GM19193 (cell line): ENCODE data around the gene PLEKHB1.

Experiments used
- POLR2A ChIP-seq: IDR thresholded peaks from 4 replicates; pipeline ENCODE4 v1.6.1; 2011; ENCODE audit not compliant: insufficient read depth, insufficient read length; ENCODE audit errors: extremely low read depth

PLEKHB1 gene

DNA sequence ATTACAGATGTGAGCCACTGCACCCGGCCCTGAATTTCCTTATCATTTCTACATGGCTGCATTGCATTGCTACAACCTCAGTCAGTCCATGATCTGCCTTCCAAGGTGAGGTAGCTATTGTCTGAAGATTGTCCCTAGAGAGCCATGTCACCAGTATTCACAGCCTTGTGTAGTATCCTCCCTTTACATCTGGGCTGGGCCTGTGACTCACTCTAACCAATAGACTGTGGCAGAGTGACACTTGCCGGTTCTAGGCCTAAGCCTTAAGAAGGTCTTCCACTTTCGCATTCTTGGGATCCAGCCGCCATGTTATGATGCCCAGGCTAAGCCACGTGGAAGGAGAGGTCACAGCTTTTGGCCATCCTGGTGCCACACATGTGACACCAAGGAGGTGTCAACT, 10.1 kb upstream of the PLEKHB1 start:
- no peak for TF ChIP-seq POLR2A

DNA sequence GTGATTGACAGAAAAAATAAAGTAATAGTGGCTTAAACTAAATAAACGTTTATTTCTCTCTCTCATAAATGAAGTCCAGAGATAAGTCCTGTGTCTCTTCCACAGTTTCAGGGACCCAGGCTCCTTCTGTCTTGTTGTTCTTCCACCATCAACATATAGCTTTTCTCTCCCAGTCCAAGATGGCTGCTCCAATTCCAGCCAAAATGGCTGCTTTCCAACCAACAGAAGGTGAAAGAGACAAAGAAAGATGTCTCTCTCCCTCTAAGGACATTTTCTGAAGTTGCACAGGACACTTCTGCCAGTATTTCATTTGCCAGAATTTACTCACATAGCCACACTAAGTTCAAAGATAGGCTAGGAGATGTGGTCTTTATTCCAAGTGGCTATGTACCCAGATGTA, 9.4 kb upstream of the PLEKHB1 start:
- TF ChIP-seq POLR2A = no peak

DNA sequence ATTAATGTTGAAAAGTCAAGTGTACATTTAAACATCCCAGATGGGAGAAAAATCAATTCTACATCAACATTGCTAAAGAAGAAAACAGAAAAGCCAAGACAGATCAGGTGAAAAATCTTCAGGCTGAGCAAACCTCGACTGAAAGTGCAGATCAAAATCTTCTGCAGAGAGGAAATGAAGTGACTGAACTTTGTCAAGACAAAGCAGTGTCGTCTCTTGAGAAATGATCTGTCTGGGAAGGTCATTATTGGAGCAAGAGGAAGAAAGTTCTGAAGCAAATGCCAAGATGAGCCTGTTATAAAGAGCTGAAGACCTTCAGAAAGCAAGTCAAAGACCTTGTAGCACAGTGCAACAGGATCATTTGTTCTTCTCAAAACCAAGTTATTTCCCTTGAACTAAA, 5.8 kb upstream of the PLEKHB1 start:
- no peak for TF ChIP-seq POLR2A

DNA sequence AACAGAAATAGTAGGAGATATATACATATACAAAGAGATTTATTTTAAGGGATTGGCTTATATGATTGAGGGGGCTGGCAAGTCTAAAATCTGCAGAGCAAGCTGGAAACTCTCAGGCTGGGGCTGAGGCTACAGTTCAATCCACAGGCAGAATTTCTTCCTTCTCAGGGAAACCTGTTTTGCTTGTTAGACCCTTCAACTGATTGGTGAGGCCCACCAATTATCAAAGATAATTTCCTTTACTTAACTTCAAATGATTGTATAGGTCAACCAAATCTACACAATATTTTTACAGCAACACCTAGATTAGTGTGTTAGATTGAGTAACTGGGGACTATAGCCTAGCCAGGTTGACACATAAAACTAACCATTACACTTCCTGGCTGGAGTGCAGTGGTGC, 4.7 kb upstream of the PLEKHB1 start:
- TF ChIP-seq POLR2A = no peak

DNA sequence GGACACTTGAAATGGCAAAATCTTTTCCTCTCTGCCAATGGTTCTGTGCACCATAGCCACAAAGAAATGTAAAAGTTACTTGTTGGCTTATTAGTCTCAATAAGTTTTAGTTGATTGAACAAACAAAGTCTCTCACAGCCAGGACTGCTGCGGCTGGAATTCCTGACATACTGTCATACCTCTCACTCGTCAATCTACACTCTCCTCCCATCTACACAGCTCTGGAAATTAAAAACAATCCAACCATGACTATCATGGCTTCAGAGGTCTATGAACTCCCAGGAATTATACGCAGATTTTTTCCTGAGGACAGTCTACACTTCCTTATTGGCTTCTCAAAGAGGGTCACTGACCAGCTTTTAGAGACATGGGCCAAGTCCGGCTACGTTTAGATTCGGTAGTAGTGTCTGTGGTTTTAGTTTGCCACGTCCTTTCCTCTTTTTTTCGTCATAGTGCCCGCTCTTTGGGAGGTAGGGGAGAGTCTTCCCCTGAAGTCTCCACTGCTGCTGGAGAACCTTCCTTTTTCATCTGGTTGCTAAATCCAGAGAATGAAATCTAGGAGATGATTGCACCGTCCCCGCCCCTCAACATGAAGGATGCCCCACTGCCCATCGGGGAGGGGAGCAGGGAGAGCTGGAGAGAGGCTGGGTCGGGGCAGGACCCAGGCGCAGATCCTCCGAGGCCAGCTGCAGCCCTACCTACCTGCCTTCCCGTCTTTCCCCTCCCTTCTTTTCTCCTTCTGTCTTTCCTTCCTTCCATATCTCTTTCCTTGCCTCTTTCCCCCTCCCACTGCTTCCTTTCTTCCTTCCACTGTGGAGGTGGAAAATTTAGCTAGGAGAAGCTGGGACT, 1.0 kb upstream of the PLEKHB1 start:
- TF ChIP-seq POLR2A = no peak

DNA sequence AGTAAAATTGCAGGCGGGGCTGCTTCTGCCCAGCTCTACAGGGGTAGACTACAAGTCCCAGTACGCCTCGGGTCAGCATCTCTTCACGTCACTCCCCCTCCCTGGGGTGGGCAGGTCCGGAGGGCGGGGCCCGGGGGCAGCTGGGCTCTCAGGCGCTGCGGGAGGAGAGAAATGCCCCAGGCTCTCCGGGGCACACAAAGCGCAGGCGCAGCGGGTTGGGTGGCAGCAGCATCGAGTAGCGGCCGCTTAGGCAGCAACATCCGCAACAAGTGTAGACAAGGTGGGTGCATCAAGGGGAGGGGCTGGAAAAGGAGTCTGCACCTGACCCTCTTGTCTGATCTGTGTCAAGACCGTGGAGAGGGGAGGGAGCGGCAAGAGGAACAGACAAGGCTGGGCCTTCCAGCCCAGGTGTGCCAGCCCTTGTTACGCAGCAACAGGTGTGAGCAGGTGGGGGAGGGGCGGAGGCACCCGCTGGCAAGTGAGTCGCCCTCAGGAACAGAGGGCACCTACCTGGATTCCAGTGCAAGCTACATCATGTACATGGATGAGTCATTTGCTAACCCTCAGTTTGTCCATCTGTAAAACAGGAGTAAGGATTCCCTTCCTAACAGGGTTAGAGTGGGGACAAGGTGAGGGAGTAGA, 1.2 kb downstream of the PLEKHB1 start:
- no peak for TF ChIP-seq POLR2A

DNA sequence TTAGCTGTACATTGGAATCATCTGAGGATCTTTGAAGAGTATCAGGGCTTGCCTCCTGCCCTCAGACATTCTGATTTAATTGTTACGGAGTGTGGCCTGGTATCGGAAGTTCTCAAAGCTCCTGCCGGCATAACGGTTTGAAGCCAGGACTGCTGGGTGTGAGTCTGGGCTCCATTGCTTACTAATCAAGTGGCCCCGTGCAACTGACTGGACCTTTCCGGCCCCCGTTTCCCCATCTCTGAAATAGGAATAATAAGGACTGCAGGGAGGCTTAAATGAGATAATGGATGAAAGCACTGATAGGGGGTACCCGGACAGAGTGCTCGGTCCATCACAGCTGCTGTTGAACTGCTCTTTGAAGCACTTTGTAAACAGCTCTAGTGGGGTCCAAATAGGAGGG, 1.7 kb downstream of the PLEKHB1 start:
- TF ChIP-seq POLR2A = no peak

DNA sequence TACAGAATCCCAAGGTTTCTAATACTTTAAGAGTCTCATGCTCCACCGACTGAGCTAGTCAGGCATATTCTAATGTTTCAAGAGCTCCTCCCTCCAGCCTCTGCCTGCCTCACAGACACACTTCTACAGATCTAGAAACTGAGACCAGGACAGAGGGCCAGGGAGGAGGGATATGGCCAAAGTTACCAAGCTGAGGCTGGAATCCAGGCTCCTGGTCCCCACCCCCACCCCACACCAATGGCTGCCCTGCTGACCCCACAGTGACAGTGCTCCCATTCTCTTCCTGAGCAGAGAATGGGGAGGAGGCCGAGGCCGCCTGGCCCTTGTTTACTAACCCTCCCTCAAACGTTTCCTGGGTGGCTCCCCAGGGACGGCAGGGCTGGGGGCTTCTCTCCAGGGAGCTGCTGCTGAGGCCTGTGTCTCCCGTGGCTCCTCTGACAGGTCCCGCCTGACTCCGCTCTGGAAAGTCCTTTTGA, 2.2 kb downstream of the PLEKHB1 start:
- no peak for TF ChIP-seq POLR2A

DNA sequence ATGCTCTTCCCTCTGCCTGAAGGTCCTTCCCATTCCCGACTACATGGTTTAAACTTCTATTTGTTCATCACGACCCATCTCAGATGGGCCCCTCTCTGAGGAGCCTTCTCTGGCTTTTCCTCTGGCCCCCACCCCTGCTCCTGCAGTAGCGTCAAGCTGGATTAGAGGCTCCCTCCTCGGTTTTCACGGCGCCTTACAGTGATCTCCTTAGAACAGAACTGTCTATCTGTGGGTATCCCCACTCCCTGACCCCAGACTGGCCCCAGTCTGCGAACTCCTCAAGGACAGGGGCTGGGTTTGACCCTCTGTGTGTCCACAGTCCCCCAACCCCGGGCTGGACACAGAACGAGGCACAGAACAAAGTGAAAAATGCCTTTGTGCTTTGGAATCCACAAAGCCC, 2.8 kb downstream of the PLEKHB1 start:
- no peak for TF ChIP-seq POLR2A

DNA sequence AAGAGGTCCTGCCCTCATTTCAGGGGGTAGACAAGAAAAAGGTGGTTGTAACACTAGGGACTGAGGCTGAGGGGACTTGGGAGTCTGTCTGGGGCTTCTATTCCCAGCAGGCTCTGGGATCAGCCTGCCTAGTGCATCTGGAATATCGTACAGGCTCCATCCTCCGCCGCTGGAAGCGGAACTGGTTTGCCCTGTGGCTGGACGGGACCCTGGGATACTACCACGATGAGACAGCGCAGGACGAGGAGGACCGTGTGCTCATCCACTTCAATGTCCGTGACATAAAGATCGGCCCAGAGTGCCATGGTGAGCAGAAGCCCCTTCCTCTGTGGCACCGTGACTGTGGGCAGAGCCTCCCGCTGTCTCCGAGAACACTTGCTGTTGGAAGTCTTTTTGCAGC, 4.0 kb downstream of the PLEKHB1 start:
- TF ChIP-seq POLR2A = no peak

DNA sequence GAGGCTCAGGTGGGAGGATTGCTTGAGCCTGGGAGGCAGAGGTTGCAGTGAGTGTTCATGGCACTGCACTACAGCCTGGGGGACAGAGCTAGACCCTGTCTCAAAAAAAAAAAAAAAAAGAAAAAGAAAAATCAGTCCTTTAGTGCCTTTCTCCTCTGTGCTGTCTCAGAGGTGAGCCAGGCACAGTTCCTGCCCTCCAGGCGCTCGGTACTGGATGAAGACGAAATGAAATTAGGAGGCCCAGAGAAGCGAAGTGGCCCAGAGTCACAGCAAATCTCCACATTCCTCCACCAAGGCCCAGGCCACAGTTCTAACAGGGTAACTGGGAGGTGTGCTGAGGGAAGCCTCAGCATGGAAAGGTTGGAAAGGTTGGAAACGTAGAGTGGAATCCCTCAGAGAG, 4.9 kb downstream of the PLEKHB1 start:
- TF ChIP-seq POLR2A = no peak

DNA sequence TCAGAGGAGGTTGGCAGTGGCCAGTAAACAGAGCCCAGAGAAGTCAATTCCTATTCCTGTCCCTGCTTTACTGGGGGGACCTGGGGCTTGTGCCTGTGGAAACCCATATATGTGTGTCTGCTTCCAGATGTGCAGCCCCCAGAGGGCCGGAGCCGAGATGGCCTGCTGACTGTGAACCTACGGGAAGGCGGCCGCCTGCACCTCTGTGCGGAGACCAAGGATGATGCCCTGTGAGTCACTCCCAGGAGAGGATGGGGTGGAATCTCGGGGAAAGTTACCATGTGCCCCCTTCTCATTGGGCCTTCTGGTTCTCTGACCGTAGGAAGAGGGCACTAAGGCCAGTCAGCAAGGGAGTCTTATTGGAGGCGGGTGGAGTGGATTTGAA, 5.3 kb downstream of the PLEKHB1 start:
- no peak for TF ChIP-seq POLR2A

DNA sequence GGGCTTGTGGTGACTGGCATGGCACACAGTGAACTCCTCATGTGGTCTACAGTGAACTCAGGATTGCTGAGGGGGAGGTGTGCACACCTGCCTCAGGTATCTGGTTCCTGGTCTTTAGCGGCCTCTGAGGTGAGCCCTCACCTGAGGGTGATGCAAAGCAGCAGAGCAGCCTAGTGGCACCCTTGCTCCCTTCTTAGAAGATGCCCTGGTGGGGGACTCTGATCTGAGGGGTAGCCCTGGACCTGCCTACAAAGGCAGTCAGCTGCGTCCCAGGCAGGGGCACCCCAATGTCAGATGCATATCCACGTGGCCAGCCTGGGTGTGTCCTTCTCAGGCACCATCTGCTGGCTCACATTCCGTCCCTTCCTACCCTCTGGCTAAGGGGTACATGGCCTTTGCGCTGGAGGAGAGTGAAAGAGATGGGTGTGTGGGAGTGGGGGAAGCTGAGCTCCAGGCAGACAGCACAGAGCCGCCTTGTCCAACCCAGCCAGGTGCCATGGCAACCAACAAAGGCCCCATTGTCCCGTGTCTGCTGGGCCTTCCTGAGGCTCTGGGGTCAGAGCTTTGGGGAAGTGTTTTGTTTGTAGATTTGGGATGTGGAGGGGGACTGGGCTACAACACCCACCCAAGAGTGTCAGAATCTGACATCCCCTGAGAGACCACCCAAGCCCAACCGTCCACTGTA, 5.8 kb downstream of the PLEKHB1 start:
- no peak for TF ChIP-seq POLR2A

DNA sequence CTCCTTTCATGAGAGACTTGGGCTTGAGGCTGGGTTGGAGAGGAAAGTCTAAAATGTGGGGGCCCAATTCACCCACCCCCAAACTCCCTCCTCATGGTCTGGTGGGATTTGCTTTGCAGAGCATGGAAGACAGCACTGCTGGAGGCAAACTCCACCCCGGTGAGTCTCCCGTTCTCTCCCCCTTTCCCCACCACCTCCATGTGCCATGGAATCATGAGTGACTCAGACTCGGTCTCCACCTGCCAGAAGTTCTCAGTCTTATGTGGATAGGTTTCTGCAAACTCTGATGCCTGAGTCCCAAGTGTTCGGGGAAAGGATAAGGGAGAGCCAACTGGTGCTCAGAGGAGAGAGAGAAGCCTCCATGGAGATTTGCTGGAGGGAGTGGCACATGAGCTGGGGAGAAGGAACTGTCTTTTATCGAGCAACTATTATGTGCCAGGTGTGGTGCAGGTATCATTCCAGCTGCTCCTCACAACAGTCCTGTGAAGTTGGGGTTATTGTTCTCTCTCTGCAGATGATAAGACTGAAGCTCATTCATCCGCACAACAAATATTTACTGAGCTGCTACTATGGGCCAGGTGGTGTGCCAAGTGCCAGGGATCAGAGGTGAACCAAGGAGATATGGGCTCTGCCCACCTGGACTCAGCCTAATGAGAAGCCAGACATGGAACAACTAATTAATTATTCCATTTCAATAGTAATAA, 6.6 kb downstream of the PLEKHB1 start:
- TF ChIP-seq POLR2A = no peak

DNA sequence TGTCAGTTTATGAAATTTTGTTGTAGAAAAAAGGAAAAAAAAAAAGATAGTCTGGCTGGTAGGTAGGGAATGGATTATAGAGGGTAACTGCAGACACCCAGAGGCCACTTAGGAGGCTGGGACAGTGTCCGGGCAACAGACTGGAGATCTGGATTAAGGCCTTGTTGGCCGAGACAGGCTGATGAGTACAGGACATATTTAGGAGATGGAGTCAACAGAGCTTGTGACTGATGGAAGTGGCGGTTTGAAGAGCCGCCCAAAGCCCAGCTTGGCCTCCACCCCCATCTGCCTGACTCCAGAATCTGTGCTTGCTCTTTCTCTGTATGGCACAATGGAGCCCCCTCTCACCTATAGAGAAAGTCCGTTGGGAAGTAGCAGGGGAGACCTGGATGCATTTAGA, 7.6 kb downstream of the PLEKHB1 start:
- TF ChIP-seq POLR2A = no peak
